Lung (tissue), 16 donors: Measurements from ENCODE around the gene LCN10. TPM values are rescaled to one million over a fixed set of nuclear protein-coding genes. Genes with fewer than 3 reads are reported as not detected.

Source experiments
- ATAC-seq: fragments of 200-7000 bp; cut with Tn5 transposase; one replicate; pipeline ENCODE4 v1.9.1; 2020; ENCODE audit warnings: moderate number of reproducible peaks; ENCODE audit not compliant: insufficient read depth, low FRiP score
- DNase-seq, 3 donors: peaks; one replicate each; pipeline ENCODE4 v3.0.0-alpha.2; 2013 to 2017
- H3K27ac ChIP-seq, 2 donors: one replicate each; pipeline ENCODE4 v1.5.1; 2013; ENCODE audit warnings: mild to moderate bottlenecking in 2 of 2, moderate library complexity in 2 of 2, control low read depth in 1 of 2, inconsistent platforms in 1 of 2, low read depth in 1 of 2, low read length in 1 of 2
- H3K27me3 ChIP-seq, 3 donors: one replicate each; pipeline ENCODE4 v1.5.1; 2013; ENCODE audit warnings: low read length in 2 of 3; ENCODE audit not compliant: control insufficient read depth in 3 of 3, insufficient read depth in 3 of 3
- H3K36me3 ChIP-seq, 4 donors: one replicate each; pipeline ENCODE4 v1.5.1; 2013; ENCODE audit warnings: low read length in 4 of 4, mild to moderate bottlenecking in 1 of 4, moderate library complexity in 1 of 4; ENCODE audit not compliant: control insufficient read depth in 4 of 4, insufficient read depth in 4 of 4
- H3K4me1 ChIP-seq, 5 donors: one replicate each; pipeline ENCODE4 v1.5.1; 2013; ENCODE audit warnings: low read length in 5 of 5, mild to moderate bottlenecking in 2 of 5, moderate library complexity in 1 of 5; ENCODE audit not compliant: control insufficient read depth in 5 of 5, insufficient read depth in 5 of 5
- H3K4me3 ChIP-seq: one replicate; pipeline ENCODE4 v1.5.1; 2013; ENCODE audit warnings: mild to moderate bottlenecking, control low read depth, moderate library complexity
- H3K9ac ChIP-seq, 2 donors: one replicate each; pipeline ENCODE4 v1.5.1; 2013; ENCODE audit warnings: low read length in 2 of 2, control low read depth in 1 of 2; ENCODE audit not compliant: insufficient read depth in 1 of 2
- H3K9me3 ChIP-seq, 4 donors: one replicate each; pipeline ENCODE4 v1.5.1; 2013; ENCODE audit warnings: low read length in 3 of 4, mild to moderate bottlenecking in 1 of 4, moderate library complexity in 1 of 4; ENCODE audit not compliant: control insufficient read depth in 4 of 4, insufficient read depth in 3 of 4
- WGBS, 2 donors: extraction: QIAGEN DNeasy Blood & Tissue Kit; methylation state at CpG; one replicate each; pipeline ENCODE4 v1.1.7; 2013; 5-methylcytosine and 5-hydroxymethylcytosine counted together
- long read RNA-seq, 5 donors: transcript quantifications; one replicate each; lab custom pipeline, GENCODE V29; 2026
- polyA plus RNA-seq, 2 donors: library from polyadenylated mRNA; stranded (reverse); fragments of 200-250 nt; gene quantifications; one replicate each; pipeline ENCODE4 v1.2.1, GENCODE V29; 2013
- total RNA-seq, 2 donors: library from RNA; depleted of rRNA in 1 of 2; stranded (reverse); fragments of >200 nt in 1 of 2; gene quantifications; one replicate each; pipeline ENCODE4 v1.2.1, GENCODE V29; 2014 to 2021
- TF ChIP-seq, protein P1 (sequence below): IDR thresholded peaks from 2 replicates; pipeline ENCODE4 v1.5.1; 2012; ENCODE audit warnings: mild to moderate bottlenecking; ENCODE audit errors: control extremely low read depth, extremely low read depth
- donor health status: control.
- donor health status: control.
- donor health status: Bipolar disorder and iron deficiency.
- donor health status: healthy.
- donor health status: DM: yes; HTN: yes; CAD: no.

LCN10 gene
- total RNA-seq (1 to 10 TPM in 1 of 2 donors, not detected in 1; 4.7 TPM), polyA plus RNA-seq (1 to 10 TPM in 1 of 2 donors, under 1 TPM in 1; 0.72 to 6.4 TPM)
- long read RNA-seq, donor 1 = 0 reads
- long read RNA-seq, donor 2 = 0 reads
- long read RNA-seq, donor 3 = 0 reads
- long read RNA-seq, donor 4 = 0 reads
- long read RNA-seq, donor 5 = 0 reads

GRCh38 chr9:136742591-136743391 lies at the start of gene LCN10:
TSS of gene LCN10 (minus strand) at chr9:136742940. CDS start at chr9:136742903, 37 bp downstream.
- Histone ChIP-seq H3K27me3 (peaks cover 0 to 7% (median 4%) of the 10 kb centered on the region in 3 donors), H3K9ac (no peak within 1 kb of the TSS), H3K4me1 (peaks cover 0 to 15% (median 10%) of the 10 kb centered on the region in 5 donors), H3K36me3 (no peaks in the 10 kb centered on the region), H3K9me3 (no peaks in the 10 kb centered on the region), H3K27ac (no peak within 1 kb of the TSS), H3K4me3 (no peak within 1 kb of the TSS)
- TF ChIP-seq, protein P1, sequence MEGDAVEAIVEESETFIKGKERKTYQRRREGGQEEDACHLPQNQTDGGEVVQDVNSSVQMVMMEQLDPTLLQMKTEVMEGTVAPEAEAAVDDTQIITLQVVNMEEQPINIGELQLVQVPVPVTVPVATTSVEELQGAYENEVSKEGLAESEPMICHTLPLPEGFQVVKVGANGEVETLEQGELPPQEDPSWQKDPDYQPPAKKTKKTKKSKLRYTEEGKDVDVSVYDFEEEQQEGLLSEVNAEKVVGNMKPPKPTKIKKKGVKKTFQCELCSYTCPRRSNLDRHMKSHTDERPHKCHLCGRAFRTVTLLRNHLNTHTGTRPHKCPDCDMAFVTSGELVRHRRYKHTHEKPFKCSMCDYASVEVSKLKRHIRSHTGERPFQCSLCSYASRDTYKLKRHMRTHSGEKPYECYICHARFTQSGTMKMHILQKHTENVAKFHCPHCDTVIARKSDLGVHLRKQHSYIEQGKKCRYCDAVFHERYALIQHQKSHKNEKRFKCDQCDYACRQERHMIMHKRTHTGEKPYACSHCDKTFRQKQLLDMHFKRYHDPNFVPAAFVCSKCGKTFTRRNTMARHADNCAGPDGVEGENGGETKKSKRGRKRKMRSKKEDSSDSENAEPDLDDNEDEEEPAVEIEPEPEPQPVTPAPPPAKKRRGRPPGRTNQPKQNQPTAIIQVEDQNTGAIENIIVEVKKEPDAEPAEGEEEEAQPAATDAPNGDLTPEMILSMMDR = no peak
- ATAC-seq = no peak
- 49 to 65% methylated on average over 25 of the region's 25 CpGs for WGBS, 2 donors
- DNase-seq = peak in 1 of 3 donors; percentile 35

- peak; percentile 10 for ATAC-seq
- peak; percentile 53 to 67 (median 58) for DNase-seq
- Histone ChIP-seq H3K9ac (peak overlapping the region; percentile 78 to 81), H3K4me1 (peaks cover 0 to 29% (median 7%) of the 10 kb centered on the region in 5 donors), H3K27me3 (no peaks in the 10 kb centered on the region), H3K4me3 (peak overlapping the region; percentile 63), H3K36me3 (peaks cover 0 to 9% (median 3%) of the 10 kb centered on the region in 4 donors), H3K27ac (peak overlapping the region; percentile 89 to 95), H3K9me3 (no peaks in the 10 kb centered on the region)
- WGBS, 2 donors = 2 to 3% methylated on average over 26 to 29 of the region's 29 CpGs
- TF ChIP-seq, protein P1 = peak; percentile 31
Measured at GRCh38 chr9:136791516-136792276, 49.0 kb upstream of the LCN10 start.

DNA sequence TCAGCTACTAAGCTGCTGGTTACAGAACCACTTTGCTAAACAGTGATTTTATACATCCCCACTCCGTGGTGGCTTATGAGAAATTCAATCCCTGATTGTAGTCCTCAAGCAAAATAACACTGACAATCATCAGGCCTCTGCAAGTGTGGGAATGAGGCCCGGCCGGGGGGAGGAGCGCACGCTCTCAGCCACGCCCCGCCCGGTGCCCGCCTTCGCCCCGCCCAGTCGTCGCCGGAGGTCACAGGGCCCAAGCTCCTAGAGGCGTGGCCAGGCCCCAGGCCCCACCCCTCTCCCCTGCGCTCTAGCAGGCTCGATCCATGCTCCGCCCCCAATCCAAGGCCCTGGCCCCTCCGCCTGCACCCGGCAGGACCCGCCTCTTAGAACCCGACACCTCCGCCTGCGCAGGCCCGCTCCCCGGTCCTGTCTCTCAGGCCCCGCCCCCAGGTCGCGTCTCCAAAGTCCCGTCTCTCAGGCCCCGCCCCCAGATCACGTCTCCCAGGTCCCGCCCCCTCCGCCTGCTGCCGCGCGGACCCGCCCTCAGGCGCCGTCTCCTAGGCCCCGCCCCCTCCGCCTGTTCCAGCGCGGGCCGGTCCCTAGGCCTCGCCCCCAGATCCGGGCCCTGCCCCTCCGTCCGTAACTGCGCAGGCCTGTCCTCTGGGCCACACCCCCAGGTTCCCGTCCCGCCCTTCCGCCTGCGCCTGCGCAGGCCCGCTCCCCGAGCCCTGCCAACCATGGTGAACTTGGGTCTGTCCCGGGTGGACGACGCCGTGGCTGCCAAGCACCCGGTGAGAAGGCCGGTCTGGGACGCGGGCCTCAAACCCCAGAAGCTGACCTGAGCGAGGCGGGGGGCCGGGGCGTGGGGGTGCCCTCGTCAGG lies 48.1 kb upstream of the LCN10 start, which contains the start of gene TMEM141:
TMEM141 (plus strand) TSS at position 705 of the 876 bp plus-strand sequence; CDS start at position 732, 27 bp downstream.
- WGBS, 2 donors = 1% methylated on average over 65 to 70 of the region's 70 CpGs
- no peaks in the 10 kb centered on the region for H3K9me3 ChIP-seq
- peaks cover 0 to 21% (median 7%) of the 10 kb centered on the region in 5 donors for H3K4me1 ChIP-seq
- peak within 1 kb of the TSS; percentile 63 for H3K4me3 ChIP-seq
- ATAC-seq = peak; percentile 94
- TF ChIP-seq, protein P1 = no peak
- no peaks in the 10 kb centered on the region for H3K27me3 ChIP-seq
- peak within 1 kb of the TSS; percentile 89 to 95 for H3K27ac ChIP-seq
- peak; percentile 100 for DNase-seq
- peak within 1 kb of the TSS; percentile 78 to 81 for H3K9ac ChIP-seq
- H3K36me3 ChIP-seq = peaks cover 0 to 9% (median 3%) of the 10 kb centered on the region in 4 donors
